Measurements from ENCODE around the gene EXPH5.

Gene EXPH5

DNA sequence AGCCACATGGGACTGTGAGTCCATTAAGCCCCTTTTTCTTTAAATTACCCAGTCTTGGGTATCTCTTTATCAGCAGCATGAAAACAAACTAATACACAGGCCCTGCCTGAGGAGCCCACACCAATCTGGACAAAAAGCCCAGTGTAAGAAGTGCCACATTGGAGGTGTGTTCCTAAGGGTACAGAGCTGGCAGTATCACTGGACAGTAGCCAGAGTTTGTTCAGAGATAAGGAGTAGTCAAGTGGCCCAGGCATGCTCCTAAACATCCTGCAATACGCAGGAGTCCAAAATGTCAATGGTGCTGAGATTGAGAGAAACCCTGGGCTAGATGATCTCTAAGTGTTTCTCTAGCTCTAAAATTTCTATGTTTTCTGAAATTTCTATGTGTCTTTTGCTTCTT is 68.4 kb downstream of the EXPH5 start:
- TF ChIP-seq, protein P1, sequence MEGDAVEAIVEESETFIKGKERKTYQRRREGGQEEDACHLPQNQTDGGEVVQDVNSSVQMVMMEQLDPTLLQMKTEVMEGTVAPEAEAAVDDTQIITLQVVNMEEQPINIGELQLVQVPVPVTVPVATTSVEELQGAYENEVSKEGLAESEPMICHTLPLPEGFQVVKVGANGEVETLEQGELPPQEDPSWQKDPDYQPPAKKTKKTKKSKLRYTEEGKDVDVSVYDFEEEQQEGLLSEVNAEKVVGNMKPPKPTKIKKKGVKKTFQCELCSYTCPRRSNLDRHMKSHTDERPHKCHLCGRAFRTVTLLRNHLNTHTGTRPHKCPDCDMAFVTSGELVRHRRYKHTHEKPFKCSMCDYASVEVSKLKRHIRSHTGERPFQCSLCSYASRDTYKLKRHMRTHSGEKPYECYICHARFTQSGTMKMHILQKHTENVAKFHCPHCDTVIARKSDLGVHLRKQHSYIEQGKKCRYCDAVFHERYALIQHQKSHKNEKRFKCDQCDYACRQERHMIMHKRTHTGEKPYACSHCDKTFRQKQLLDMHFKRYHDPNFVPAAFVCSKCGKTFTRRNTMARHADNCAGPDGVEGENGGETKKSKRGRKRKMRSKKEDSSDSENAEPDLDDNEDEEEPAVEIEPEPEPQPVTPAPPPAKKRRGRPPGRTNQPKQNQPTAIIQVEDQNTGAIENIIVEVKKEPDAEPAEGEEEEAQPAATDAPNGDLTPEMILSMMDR (IDR thresholded peaks at IDR 0.05; ENCODE audit: low read depth, low read length, missing control alignments): no peak
- no peak overlapping the region for H3K4me3 ChIP-seq (replicated peaks; ENCODE audit: low read depth, low read length)
- DNase-seq (ENCODE audit: extremely low read depth, low read depth): no peak

DNA sequence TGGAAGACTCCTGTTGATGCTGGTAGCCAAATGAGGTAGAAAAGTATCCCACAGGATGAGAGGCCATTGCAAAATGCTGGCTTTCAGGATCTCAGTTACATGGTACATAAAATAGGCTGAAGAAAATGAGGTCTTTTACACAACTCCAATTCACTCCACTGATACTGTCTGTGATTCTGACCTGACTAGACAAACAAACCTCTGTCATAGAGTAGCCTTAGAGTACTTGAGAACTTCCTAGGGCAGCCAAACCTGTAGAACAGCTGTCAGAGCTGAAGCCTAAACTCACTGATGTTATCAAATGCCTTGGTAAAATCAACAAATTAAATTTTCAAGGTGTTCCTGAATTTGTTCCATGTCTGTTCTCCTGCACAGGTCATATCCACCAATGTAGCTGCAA is 69.1 kb downstream of the EXPH5 start:
- DNase-seq (ENCODE audit: extremely low read depth, low read depth): no peak
- no peak overlapping the region for H3K4me3 ChIP-seq (replicated peaks; ENCODE audit: low read depth, low read length)
- TF ChIP-seq, protein P1 (IDR thresholded peaks at IDR 0.05; ENCODE audit: low read depth, low read length, missing control alignments): no peak

DNA sequence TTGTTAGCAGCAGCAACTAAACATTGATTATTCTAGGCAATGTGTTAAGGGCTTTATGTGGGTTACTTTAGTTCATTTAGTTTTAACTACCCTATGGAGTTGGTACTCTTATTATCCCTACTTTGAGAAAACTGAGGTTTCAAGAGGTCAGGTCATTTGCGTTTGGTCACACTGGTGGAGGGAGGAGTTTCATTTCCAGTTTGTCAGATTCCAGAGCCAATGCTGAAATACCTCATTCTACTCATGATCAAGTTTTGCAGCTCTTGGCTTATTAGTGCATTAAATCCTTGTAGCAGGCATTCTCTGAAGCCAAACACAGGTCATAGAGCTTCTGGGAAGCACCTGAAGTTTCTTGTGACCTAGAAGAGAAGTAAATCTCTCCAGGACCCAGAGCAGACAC is 71.2 kb downstream of the EXPH5 start:
- H3K4me3 ChIP-seq (replicated peaks; ENCODE audit: low read depth, low read length): no peak overlapping the region
- DNase-seq (ENCODE audit: extremely low read depth, low read depth): no peak
- TF ChIP-seq, protein P1 (IDR thresholded peaks at IDR 0.05; ENCODE audit: low read depth, low read length, missing control alignments): no peak

DNA sequence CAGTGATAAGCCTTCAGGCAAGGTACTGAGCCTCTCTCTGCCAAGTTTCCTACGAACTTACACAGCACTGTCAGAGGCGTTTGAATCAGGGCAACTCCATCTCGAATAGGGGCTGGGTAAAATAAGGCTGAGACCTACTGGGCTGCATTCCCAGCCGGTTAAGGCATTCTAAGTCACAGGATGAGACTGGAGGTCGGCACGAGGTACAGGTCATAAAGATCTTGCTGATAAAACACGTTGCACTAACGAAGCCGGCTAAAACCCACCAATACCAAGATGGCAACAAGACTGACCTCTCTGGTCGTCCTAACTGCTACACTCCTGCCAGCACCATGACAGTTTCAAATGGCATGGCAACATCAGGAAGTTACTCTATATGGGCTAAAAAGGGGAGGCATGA is 75.0 kb downstream of the EXPH5 start:
- H3K4me3 ChIP-seq (replicated peaks; ENCODE audit: low read depth, low read length): no peak overlapping the region
- DNase-seq (ENCODE audit: extremely low read depth, low read depth): no peak
- TF ChIP-seq, protein P1 (IDR thresholded peaks at IDR 0.05; ENCODE audit: low read depth, low read length, missing control alignments): no peak

DNA sequence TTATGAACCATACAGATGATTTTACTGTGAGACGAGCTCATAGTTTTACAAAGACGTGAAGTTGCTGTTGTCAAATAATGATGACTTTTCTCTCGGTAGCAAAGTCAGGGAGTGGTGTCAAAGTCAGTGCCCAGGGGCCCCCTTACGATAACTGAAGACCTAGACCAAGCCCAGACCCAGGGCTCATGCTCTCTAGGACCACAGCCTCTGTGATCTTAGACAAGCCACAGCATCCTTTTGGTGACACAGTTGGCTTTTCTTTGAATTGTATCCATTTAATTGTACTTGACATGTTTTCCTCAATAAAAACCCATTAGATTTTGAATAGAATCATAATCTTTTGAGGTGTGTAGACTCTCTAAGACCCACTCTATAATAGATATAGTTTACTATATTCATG is 77.4 kb downstream of the EXPH5 start:
- TF ChIP-seq, protein P1 (IDR thresholded peaks at IDR 0.05; ENCODE audit: low read depth, low read length, missing control alignments): no peak
- no peak overlapping the region for H3K4me3 ChIP-seq (replicated peaks; ENCODE audit: low read depth, low read length)
- no peak for DNase-seq (ENCODE audit: extremely low read depth, low read depth)

DNA sequence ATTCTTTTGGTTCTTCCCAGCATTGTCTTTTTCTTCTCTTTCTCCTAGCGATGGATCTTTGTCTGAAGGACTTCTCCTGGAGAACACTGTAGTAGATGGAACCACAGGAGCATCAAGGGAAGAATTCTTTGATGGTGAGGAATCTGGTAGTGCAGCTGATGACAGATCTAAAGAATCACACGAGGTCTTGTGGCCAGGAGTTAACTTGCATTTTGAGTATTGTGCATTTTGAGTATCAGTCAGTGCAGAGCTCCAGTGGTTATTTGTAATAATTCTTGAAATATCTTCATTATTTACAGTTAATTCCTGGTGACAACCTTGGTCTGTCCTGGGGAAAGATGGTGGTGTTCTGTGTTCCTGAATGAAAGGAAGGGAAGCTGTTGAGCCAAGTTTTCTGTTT is 80.9 kb downstream of the EXPH5 start:
- no peak for DNase-seq (ENCODE audit: extremely low read depth, low read depth)
- TF ChIP-seq, protein P1 (IDR thresholded peaks at IDR 0.05; ENCODE audit: low read depth, low read length, missing control alignments): no peak
- no peak overlapping the region for H3K4me3 ChIP-seq (replicated peaks; ENCODE audit: low read depth, low read length)

DNA sequence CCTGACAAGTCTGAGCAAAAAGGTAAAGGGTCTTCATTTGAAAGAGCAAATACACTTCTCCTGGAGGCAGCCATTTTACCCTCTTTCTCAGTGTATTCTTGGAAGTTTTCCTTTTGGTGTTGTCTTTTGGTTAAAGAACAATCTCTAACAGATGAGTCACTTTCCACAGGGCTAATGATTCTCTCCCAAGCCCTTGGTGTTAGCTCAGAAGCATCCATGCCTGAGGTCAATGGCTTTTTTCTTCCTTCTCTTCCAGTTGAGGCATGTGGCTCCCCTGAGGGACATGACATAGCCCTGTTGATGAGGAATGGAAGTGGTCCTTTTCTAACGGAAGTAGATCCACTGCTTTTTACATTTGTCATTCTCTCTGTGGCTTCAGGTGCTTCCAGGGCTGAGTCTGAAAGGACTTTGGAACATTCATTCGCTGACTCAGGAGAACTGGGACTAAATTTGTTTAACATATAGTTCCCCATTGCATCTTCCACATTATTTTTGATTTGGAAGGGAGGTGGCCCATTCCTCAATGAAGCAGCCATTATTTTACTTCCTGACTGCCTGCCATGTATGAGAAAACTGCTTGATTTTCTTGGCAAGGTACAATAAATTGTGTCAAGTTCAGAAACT is 81.6 kb downstream of the EXPH5 start:
- TF ChIP-seq, protein P1 (IDR thresholded peaks at IDR 0.05; ENCODE audit: low read depth, low read length, missing control alignments): no peak
- DNase-seq (ENCODE audit: extremely low read depth, low read depth): no peak
- no peak overlapping the region for H3K4me3 ChIP-seq (replicated peaks; ENCODE audit: low read depth, low read length)

Data from HFF-Myc (cell line).